A549 (cell line): ENCODE measurements around the gene CEMP1.

Experiments used
- EP300 ChIP-seq, 2 experiments: fragments of >200 bp; sonication (Bioruptor Twin); formaldehyde crosslinking; IDR thresholded peaks; 2 replicates in 1 of 2; 3 replicates in 1 of 2; pipeline ENCODE4 v1.6.1; 2016 to 2017
- MAZ ChIP-seq: fragments of 150-350 bp; IDR thresholded peaks from 2 replicates; pipeline ENCODE4 v1.6.1; 2014; ENCODE audit warnings: antibody characterized with exemption, low read depth, low read length, borderline replicate concordance
- PHF8 ChIP-seq: fragments of 200-600 bp; sonication (generic); IDR thresholded peaks from 2 replicates; pipeline ENCODE4 v1.6.1; 2016; ENCODE audit warnings: low read depth, mild to moderate bottlenecking, antibody characterized with exemption, moderate library complexity, borderline replicate concordance
- POLR2A ChIP-seq: IDR thresholded peaks from 2 replicates; pipeline ENCODE4 v1.6.1; 2012; ENCODE audit warnings: mild to moderate bottlenecking, low read length
- SMC3 ChIP-seq: fragments of >200 bp; sonication (Bioruptor Twin); formaldehyde crosslinking; IDR thresholded peaks from 3 replicates; pipeline ENCODE4 v1.6.1; 2018; ENCODE audit warnings: inconsistent platforms
- USF2 ChIP-seq: fragments of 450-650 bp; IDR thresholded peaks from 2 replicates; pipeline ENCODE4 v1.6.1; 2014; ENCODE audit warnings: antibody characterized with exemption
- TF ChIP-seq, protein P1 (sequence below): fragments of 200-600 bp; sonication (generic); IDR thresholded peaks from 2 replicates; pipeline ENCODE4 v1.6.1; 2016; ENCODE audit warnings: antibody characterized with exemption, mild to moderate bottlenecking, moderate library complexity
- TF ChIP-seq, protein P2 (sequence below): fragments of >200 bp; sonication (Bioruptor Twin); formaldehyde crosslinking; IDR thresholded peaks from 3 replicates; pipeline ENCODE4 v1.5.1; 2016
- TF ChIP-seq, protein P3 (sequence below): fragments of >200 bp; sonication (Bioruptor Twin); formaldehyde crosslinking; IDR thresholded peaks from 3 replicates; pipeline ENCODE4 v1.6.1; 2016

DNA sequence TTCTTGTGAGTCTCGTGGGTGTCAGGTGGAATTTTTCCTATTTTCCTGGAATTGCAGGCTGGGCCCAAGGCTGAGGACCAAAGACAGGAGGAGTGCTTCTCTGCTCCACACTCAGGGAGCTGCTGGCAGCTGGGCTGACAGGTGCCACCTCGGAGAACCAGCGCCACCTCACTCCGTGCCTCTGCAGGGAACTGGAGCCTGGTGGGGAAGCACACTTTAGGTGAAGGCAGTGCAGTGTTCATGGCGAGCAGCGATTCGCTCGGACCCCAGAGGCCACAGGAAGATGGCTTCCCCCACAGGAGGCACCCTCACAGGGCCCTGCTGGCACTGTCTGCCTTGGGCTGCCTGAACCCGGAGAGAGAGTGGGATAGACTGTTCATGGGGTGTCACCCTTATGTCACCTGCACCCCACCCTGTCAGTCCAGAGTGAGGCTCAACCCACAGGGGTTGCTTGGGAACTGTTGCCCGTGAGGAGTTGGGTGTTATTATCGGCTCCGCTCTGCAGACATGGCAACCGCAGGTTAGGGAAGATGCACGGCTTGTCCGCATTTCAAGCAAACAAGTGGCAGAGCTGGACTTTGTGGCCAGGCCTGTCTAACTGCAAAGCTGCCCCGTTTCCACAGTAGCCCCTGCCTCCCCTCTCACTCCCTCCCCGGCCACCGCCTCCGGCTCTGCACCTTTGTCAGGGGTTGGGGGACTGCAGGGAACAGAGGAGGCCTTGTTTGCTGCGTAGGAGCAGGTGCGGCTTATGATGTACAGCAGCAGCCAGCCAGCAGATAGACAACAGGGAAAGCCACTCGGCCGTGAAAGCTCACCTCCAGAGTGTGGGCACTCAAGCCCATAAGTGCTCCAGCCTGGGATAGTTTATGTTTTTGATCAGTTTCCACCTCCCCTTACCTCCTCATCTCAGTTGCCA is 40.8 kb downstream of the CEMP1 start:
- no peak for TF ChIP-seq USF2
- TF ChIP-seq SMC3, result no peak
- no peak for TF ChIP-seq PHF8
- TF ChIP-seq, protein P1, sequence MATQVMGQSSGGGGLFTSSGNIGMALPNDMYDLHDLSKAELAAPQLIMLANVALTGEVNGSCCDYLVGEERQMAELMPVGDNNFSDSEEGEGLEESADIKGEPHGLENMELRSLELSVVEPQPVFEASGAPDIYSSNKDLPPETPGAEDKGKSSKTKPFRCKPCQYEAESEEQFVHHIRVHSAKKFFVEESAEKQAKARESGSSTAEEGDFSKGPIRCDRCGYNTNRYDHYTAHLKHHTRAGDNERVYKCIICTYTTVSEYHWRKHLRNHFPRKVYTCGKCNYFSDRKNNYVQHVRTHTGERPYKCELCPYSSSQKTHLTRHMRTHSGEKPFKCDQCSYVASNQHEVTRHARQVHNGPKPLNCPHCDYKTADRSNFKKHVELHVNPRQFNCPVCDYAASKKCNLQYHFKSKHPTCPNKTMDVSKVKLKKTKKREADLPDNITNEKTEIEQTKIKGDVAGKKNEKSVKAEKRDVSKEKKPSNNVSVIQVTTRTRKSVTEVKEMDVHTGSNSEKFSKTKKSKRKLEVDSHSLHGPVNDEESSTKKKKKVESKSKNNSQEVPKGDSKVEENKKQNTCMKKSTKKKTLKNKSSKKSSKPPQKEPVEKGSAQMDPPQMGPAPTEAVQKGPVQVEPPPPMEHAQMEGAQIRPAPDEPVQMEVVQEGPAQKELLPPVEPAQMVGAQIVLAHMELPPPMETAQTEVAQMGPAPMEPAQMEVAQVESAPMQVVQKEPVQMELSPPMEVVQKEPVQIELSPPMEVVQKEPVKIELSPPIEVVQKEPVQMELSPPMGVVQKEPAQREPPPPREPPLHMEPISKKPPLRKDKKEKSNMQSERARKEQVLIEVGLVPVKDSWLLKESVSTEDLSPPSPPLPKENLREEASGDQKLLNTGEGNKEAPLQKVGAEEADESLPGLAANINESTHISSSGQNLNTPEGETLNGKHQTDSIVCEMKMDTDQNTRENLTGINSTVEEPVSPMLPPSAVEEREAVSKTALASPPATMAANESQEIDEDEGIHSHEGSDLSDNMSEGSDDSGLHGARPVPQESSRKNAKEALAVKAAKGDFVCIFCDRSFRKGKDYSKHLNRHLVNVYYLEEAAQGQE, result no peak
- no peak for TF ChIP-seq EP300 (IDR thresholded peaks at IDR 0.05)
- TF ChIP-seq, protein P2, sequence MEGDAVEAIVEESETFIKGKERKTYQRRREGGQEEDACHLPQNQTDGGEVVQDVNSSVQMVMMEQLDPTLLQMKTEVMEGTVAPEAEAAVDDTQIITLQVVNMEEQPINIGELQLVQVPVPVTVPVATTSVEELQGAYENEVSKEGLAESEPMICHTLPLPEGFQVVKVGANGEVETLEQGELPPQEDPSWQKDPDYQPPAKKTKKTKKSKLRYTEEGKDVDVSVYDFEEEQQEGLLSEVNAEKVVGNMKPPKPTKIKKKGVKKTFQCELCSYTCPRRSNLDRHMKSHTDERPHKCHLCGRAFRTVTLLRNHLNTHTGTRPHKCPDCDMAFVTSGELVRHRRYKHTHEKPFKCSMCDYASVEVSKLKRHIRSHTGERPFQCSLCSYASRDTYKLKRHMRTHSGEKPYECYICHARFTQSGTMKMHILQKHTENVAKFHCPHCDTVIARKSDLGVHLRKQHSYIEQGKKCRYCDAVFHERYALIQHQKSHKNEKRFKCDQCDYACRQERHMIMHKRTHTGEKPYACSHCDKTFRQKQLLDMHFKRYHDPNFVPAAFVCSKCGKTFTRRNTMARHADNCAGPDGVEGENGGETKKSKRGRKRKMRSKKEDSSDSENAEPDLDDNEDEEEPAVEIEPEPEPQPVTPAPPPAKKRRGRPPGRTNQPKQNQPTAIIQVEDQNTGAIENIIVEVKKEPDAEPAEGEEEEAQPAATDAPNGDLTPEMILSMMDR, result no peak
- no peak for TF ChIP-seq MAZ
- TF ChIP-seq, protein P3, sequence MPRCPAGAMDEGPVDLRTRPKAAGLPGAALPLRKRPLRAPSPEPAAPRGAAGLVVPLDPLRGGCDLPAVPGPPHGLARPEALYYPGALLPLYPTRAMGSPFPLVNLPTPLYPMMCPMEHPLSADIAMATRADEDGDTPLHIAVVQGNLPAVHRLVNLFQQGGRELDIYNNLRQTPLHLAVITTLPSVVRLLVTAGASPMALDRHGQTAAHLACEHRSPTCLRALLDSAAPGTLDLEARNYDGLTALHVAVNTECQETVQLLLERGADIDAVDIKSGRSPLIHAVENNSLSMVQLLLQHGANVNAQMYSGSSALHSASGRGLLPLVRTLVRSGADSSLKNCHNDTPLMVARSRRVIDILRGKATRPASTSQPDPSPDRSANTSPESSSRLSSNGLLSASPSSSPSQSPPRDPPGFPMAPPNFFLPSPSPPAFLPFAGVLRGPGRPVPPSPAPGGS, result no peak
- TF ChIP-seq POLR2A, result no peak
